K562 (cell line): ENCODE data around the gene MYH6. TPM values are rescaled to one million over a fixed set of nuclear protein-coding genes. Genes with fewer than 3 reads are reported as not detected.

Experiments
- ATAC-seq: fragments of 200-7000 bp; cut with Tn5 transposase; 3 replicates; pipeline ENCODE4 v1.9.1; 2020; ENCODE audit warnings: moderate library complexity
- BruUV-seq: library from RNA; stranded (reverse); fragments of 400-500 nt; replicated peaks from 2 replicates; lab custom pipeline; 2021; lab: Mats Ljungman, UMichigan
- CTCF ChIA-PET: fragments of 300-600 bp; formaldehyde crosslinking; extraction: SDS; loops from one replicate; lab custom pipeline; 2021; ENCODE audit warnings: low intra/inter-chr PET ratio; lab: Yijun Ruan, JAX
- POLR2A ChIA-PET: fragments of 300-600, 350-650 bp; sonication (Branson Sonifier 250); formaldehyde crosslinking; extraction: SDS; loops from one replicate; lab custom pipeline; 2021; ENCODE audit warnings: antibody characterized with exemption, inconsistent platforms; lab: Yijun Ruan, JAX
- DNase-seq, 4 experiments: peaks; one replicate each; pipeline versions ENCODE4 v3.0.0 to v3.0.0-alpha.2; 2011 to 2018; ENCODE audit warnings: low spot score in 3 of 4, mixed read lengths in 3 of 4; ENCODE audit errors: extremely low read depth in 1 of 4
- FAIRE-seq: peaks from 2 replicates; lab custom pipeline; 2011; peaks lifted over from hg19 to GRCh38; lab: Jason Lieb, UNC
- H2AFZ ChIP-seq: 2 replicates; pipeline ENCODE4 v1.6.0; 2011; ENCODE audit warnings: low read depth, low read length, control low read depth, inconsistent platforms
- H3K27ac ChIP-seq: fragments of 200-600 bp; 3 replicates; pipeline ENCODE4 v1.8.0; 2011; ENCODE audit warnings: low read depth, mild to moderate bottlenecking, control low read depth, inconsistent platforms, low read length, moderate library complexity, mixed read lengths; ENCODE audit errors: extremely low read depth
- H3K27me3 ChIP-seq, 2 experiments: fragments of 300-600 bp in 1 of 2; 2 replicates in 1 of 2; 3 replicates in 1 of 2; pipeline versions ENCODE4 v1.6.0 to v1.8.0; 2011; ENCODE audit warnings: inconsistent platforms in 2 of 2, low read length in 2 of 2, mild to moderate bottlenecking in 1 of 2, mixed read lengths in 1 of 2, moderate library complexity in 1 of 2; ENCODE audit not compliant: control insufficient read depth in 2 of 2, insufficient read depth in 2 of 2
- H3K36me3 ChIP-seq: fragments of 300-600 bp; 3 replicates; pipeline ENCODE4 v1.8.0; 2011; ENCODE audit warnings: mild to moderate bottlenecking, low read length, inconsistent platforms; ENCODE audit not compliant: control insufficient read depth, insufficient read depth
- H3K4me1 ChIP-seq, 2 experiments: fragments of 200-600 bp in 1 of 2; replicated peaks in 1 of 2; 2 replicates in 1 of 2; 3 replicates in 1 of 2; pipeline versions ENCODE4 v1.5.1 to v1.8.0; 2011; ENCODE audit warnings: inconsistent platforms in 2 of 2, low read length in 2 of 2, mild to moderate bottlenecking in 1 of 2, mixed read lengths in 1 of 2, moderate library complexity in 1 of 2; ENCODE audit not compliant: control insufficient read depth in 2 of 2, insufficient read depth in 2 of 2
- H3K4me2 ChIP-seq: 2 replicates; pipeline ENCODE4 v1.6.1; 2011; ENCODE audit warnings: low read length, control low read depth, inconsistent platforms, mixed read lengths; ENCODE audit not compliant: insufficient read depth
- H3K4me3 ChIP-seq: fragments of 200-600 bp; sonication (generic), shearing (Covaris generic); 2 replicates; pipeline ENCODE4 v1.5.1; 2016; ENCODE audit warnings: control low read depth, inconsistent platforms
- H3K79me2 ChIP-seq: fragments of 200-600 bp; 3 replicates; pipeline ENCODE4 v1.8.0; 2011; ENCODE audit warnings: low read length, inconsistent platforms; ENCODE audit not compliant: control insufficient read depth, insufficient read depth
- H3K9ac ChIP-seq, 2 experiments: 2 replicates each; pipeline versions ENCODE4 v1.6.0 to v1.6.1; 2011; ENCODE audit warnings: low read depth in 2 of 2, low read length in 2 of 2, control low read depth in 1 of 2, inconsistent platforms in 1 of 2, mild to moderate bottlenecking in 1 of 2, mixed read lengths in 1 of 2; ENCODE audit not compliant: insufficient read depth in 1 of 2
- H3K9me1 ChIP-seq: one replicate; pipeline ENCODE4 v1.6.0; 2011; ENCODE audit warnings: inconsistent platforms, mild to moderate bottlenecking, low read length, moderate library complexity; ENCODE audit not compliant: control insufficient read depth, insufficient read depth
- H3K9me3 ChIP-seq: replicated peaks from 2 replicates; pipeline ENCODE4 v1.5.1; 2011; ENCODE audit warnings: low read depth, low read length, inconsistent platforms; ENCODE audit not compliant: control insufficient read depth, insufficient read depth
- H4K20me1 ChIP-seq: replicated peaks from 2 replicates; pipeline ENCODE4 v1.6.1; 2011; ENCODE audit warnings: low read length, inconsistent platforms, mixed read lengths; ENCODE audit not compliant: control insufficient read depth, insufficient read depth
- ATF1 ChIP-seq, 2 experiments: fragments of 450-650 bp in 1 of 2; IDR thresholded peaks; 2 replicates each; pipeline ENCODE4 v1.6.1; 2016; ENCODE audit warnings: missing compliant biosample characterization in 1 of 2, missing genetic modification characterization in 1 of 2
- CEBPG ChIP-seq, 3 experiments: fragments of 200-800 bp in 1 of 3; sonication (Bioruptor generic) in 1 of 3; sonication (generic) in 1 of 3; formaldehyde crosslinking in 1 of 3; IDR thresholded peaks in 2 of 3; conservative IDR thresholded peaks in 1 of 3; 2 replicates each; pipeline versions ENCODE4 v1.6.1 to v1.8.0; 2016 to 2022; ENCODE audit warnings: missing compliant biosample characterization in 2 of 3, missing genetic modification characterization in 2 of 3, mild to moderate bottlenecking in 1 of 3, missing genetic modification reagents in 1 of 3
- E2F5 ChIP-seq: sonication (generic); formaldehyde crosslinking; IDR thresholded peaks from 2 replicates; pipeline ENCODE4 v1.8.0; 2022; ENCODE audit warnings: mild to moderate bottlenecking, missing genetic modification reagents
- EZH2 ChIP-seq: IDR thresholded peaks from 2 replicates; pipeline ENCODE4 v1.6.1; 2012; ENCODE audit warnings: low read depth, mild to moderate bottlenecking, inconsistent platforms, low read length, borderline replicate concordance
- RAD21 ChIP-seq, 2 experiments: fragments of 250-450 bp in 1 of 2; fragments of 450-650 bp in 1 of 2; sonication (Bioruptor Pico) in 1 of 2; formaldehyde crosslinking in 1 of 2; IDR thresholded peaks in 1 of 2; conservative IDR thresholded peaks in 1 of 2; 2 replicates each; pipeline versions ENCODE4 v1.4.0 to v1.8.0; 2020 to 2022; ENCODE audit warnings: mild to moderate bottlenecking in 2 of 2, moderate library complexity in 1 of 2
- TSC22D4 ChIP-seq: fragments of 450-650 bp; IDR thresholded peaks from 2 replicates; pipeline ENCODE4 v1.6.1; 2016; ENCODE audit warnings: missing genetic modification characterization, missing biosample characterization, control low read depth
- XRCC3 ChIP-seq: fragments of 450-650 bp; IDR thresholded peaks from 2 replicates; pipeline ENCODE4 v1.6.1; 2017; ENCODE audit warnings: mild to moderate bottlenecking, moderate library complexity
- ZEB2 ChIP-seq: fragments of 450-650 bp; IDR thresholded peaks from 2 replicates; pipeline ENCODE4 v1.6.1; 2016
- ZNF232 ChIP-seq: sonication (generic); formaldehyde crosslinking; IDR thresholded peaks from 2 replicates; pipeline ENCODE4 v1.8.0; 2022; ENCODE audit warnings: mild to moderate bottlenecking, missing genetic modification reagents
- ZNF263 ChIP-seq: sonication (generic); formaldehyde crosslinking; IDR thresholded peaks from 2 replicates; pipeline ENCODE4 v1.8.0; 2022; ENCODE audit warnings: mild to moderate bottlenecking, missing genetic modification reagents, borderline replicate concordance
- ZNF79 ChIP-seq: fragments of 250-450 bp; sonication (Bioruptor Pico); IDR thresholded peaks from 2 replicates; pipeline ENCODE4 v1.4.0; 2020; ENCODE audit warnings: low read depth, mild to moderate bottlenecking, moderate library complexity
- WGBS: fragments of 100-300 bp; shearing (Covaris generic); methylation state at CpG from one replicate; pipeline ENCODE4 v1.1.6; 2016; ENCODE audit warnings: low coverage, mixed read lengths; ENCODE audit not compliant: insufficient coverage; ENCODE audit errors: missing lambda C conversion rate; 5-methylcytosine and 5-hydroxymethylcytosine counted together
- in situ Hi-C: fragments of 300-500 bp; cut with MboI; formaldehyde crosslinking; loops from 4 replicates; pipeline ENCODE4 v1.15.0; 2018; ENCODE audit warnings: inconsistent platforms, mixed read lengths
- intact Hi-C: fragments of 100-400 bp; cut with micrococcal nuclease; formaldehyde crosslinking; loops from 2 replicates; pipeline ENCODE4 v1.14.2; 2022
- polyA plus RNA-seq, 8 experiments: library from polyadenylated mRNA; depleted of rRNA in 4 of 8; stranded (reverse) in 5 of 8; unstranded in 3 of 8; fragments of >200 nt; fragmentation: Nextera tagmentation in 2 of 8; fragmentation: Illumina TruSeq in 1 of 8; extraction: Ambion mirVana in 2 of 8; extraction: Trizol in 1 of 8; gene quantifications; 2 replicates each; pipeline versions ENCODE4 v1.2.1 to v1.2.3, GENCODE V29; 2011 to 2014; ENCODE audit warnings: inconsistent platforms in 1 of 8, missing spikeins in 1 of 8
- total RNA-seq, 7 experiments: library from RNA; depleted of rRNA in 6 of 7; stranded (reverse); fragments of >200 nt in 6 of 7; fragmentation: Illumina TruSeq in 2 of 7; extraction: Trizol in 2 of 7; gene quantifications; 2 replicates each; pipeline versions ENCODE4 v1.2.1 to v1.2.3, GENCODE V29; 2011 to 2021; ENCODE audit warnings: low replicate concordance in 1 of 7

Gene MYH6
- total and polyA plus RNA-seq, 9 of the 15 experiments (the other 6 are each of a cell fraction or from before 2014, with no cell fraction given), result not detected

GRCh38 chr14:23361320-23361719 is 46.8 kb downstream of the MYH6 start (continued):
- TF ChIP-seq E2F5, result no peak
- no peak for TF ChIP-seq ZNF232 (CRISPR knock-in tag)
- no peak for TF ChIP-seq XRCC3
- no peak for TF ChIP-seq ZNF79 (CRISPR knock-in tag)
- TF ChIP-seq EZH2, result no peak
- TF ChIP-seq ZEB2, result no peak
- TF ChIP-seq ZNF263 (CRISPR knock-in tag), result no peak
- no peak for TF ChIP-seq CEBPG (CRISPR knock-in tag; IDR thresholded peaks at IDR 0.05)
- no peak for TF ChIP-seq CEBPG (tag; conservative IDR thresholded peaks at IDR 0.05 in 1 of 2, IDR thresholded peaks at IDR 0.05 in 1 of 2)

- H3K9ac ChIP-seq, result 0 out of 4 replicates have a peak overlapping the region, but pooled peaks of 1 of the 2 experiments have one; percentile 28
- in situ Hi-C loops, result no loop called here
- TF ChIP-seq RAD21 (CRISPR knock-in tag; conservative IDR thresholded peaks at IDR 0.05 in 1 of 2, IDR thresholded peaks at IDR 0.05 in 1 of 2) (peak in 1 of 2 experiments; percentile 46; a peak in 2 of 4 replicates), TSC22D4 (no peak), ATF1 (CRISPR knock-in tag; IDR thresholded peaks at IDR 0.05) (no peak), ATF1 (tag; IDR thresholded peaks at IDR 0.05) (no peak)
Observed at GRCh38 chr14:23360496-23360895, 47.6 kb downstream of the MYH6 start.

More at GRCh38 chr14:23360496-23360895, 47.6 kb downstream of the MYH6 start:
- DNase-seq, result peak; percentile 14 to 50 (median 30)
- ChIA-PET POLR2A (interaction anchor here (0.6 to 1.4 kb wide), 4 partner anchors 39 to 184 kb away, joined by 3 to 5 read pairs (median 4); partner anchors contain the start of gene PABPN1), CTCF (interaction anchor here (1.2 kb wide), 1 partner anchor 95 kb away, joined by 3 read pairs; no protein-coding TSS in a partner anchor)
- H3K4me2 ChIP-seq, result no peak overlapping the region
- no peaks in the 10 kb centered on the region for H3K36me3 ChIP-seq
- peak; percentile 80 for ATAC-seq
- H3K27ac ChIP-seq, result no peak overlapping the region
- no peaks in the 10 kb centered on the region for H3K9me1 ChIP-seq
- no peaks in the 10 kb centered on the region for H3K9me3 ChIP-seq
- no peaks in the 10 kb centered on the region; the same call in 1 of the 2 replicates for H4K20me1 ChIP-seq
- peaks cover 6 to 62% of the 10 kb centered on the region in 2 experiments; a peak in 4 of 5 replicates for H3K27me3 ChIP-seq
- WGBS, result 13% methylated on average over 11 of the region's 11 CpGs
- no peaks in the 10 kb centered on the region for H3K79me2 ChIP-seq
- FAIRE-seq, result no peak
- BruUV-seq, result no TSS peak
- no peak overlapping the region for H3K4me3 ChIP-seq
- intact Hi-C loops, result loop anchor here (2.0 kb wide), 1 partner anchor 32 kb away; no protein-coding TSS in a partner anchor
- H3K4me1 ChIP-seq, result peaks cover 0 to 13% of the 10 kb centered on the region in 2 experiments; a peak in 3 of 5 replicates
- H2AFZ ChIP-seq, result no peak overlapping the region
